Stimulated activated naive CD8-positive, alpha-beta T cell treated with anti-CD3 and anti-CD28 coated beads, Interleukin-15, Interleukin-2, amounts not matched to agents 100 ng/mL and 50 ng/mL, for 24 hours (primary cell): Measurements from ENCODE around the gene BDKRB2.

Source experiments
- H3K27ac Mint-ChIP-seq: one replicate; pipeline ENCODE4 v1.8.0; 2021; ENCODE audit warnings: mild to moderate bottlenecking, mixed read lengths
- H3K27me3 Mint-ChIP-seq: one replicate; pipeline ENCODE4 v1.8.0; 2021; ENCODE audit warnings: mixed read lengths
- H3K36me3 Mint-ChIP-seq: one replicate; pipeline ENCODE4 v1.8.0; 2021; ENCODE audit warnings: low read depth, mixed read lengths
- H3K4me1 Mint-ChIP-seq: one replicate; pipeline ENCODE4 v1.8.0; 2021; ENCODE audit warnings: low read depth, mixed read lengths
- H3K4me3 Mint-ChIP-seq: one replicate; pipeline ENCODE4 v1.8.0; 2021; ENCODE audit warnings: mild to moderate bottlenecking, mixed read lengths
- H3K9me3 Mint-ChIP-seq: one replicate; pipeline ENCODE4 v1.8.0; 2021; ENCODE audit warnings: mixed read lengths

The BDKRB2 gene

GRCh38 chr14:96287856-96288255, 83.2 kb downstream of the BDKRB2 start:
- Mint-ChIP-seq H3K4me1 (no peaks in the 10 kb centered on the region), H3K9me3 (no peaks in the 10 kb centered on the region), H3K4me3 (no peak overlapping the region), H3K27ac (no peak overlapping the region), H3K36me3 (peaks cover 42% of the 10 kb centered on the region), H3K27me3 (no peaks in the 10 kb centered on the region)
